Measurements from ENCODE around the gene SPX.

SPX gene

DNA sequence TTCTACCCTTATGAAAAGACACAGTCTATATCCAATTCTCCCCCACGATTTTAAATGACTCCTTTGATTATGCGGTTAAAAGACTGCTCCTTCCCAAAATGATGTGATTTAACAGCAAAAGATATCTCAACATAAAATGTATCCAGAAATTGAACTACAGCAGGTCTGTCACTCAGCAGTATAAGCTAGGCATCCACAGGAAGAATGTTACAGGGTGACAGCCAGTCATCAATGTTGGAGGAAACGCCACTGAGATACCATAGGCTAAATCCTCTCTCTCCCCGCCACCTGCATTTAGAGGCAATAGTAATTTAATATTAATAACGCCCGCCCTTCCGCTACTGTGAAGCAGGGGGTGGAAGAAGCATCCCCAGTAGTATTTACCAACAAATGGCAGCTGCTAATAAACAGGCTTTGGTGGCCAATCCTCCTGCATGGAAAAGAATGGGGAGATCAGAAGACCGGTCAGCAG, 25.3 kb upstream of the SPX start:
- Histone ChIP-seq H3K4me1 (ENCODE audit: low read length) (peaks cover 30% of the 10 kb centered on the region), H3K36me3 (replicated peaks; ENCODE audit: insufficient read depth, low read length) (peaks cover 2% of the 10 kb centered on the region; the same call in 1 of the 2 replicates), H3F3A (ENCODE audit: insufficient read depth, low read length) (peaks cover 7% of the 10 kb centered on the region; the same call in 1 of the 2 replicates), H3K79me2 (ENCODE audit: low read length) (peaks cover 75% of the 10 kb centered on the region), H3K9me2 (replicated peaks; ENCODE audit: insufficient read depth, low read length) (no peaks in the 10 kb centered on the region), H2AFZ (ENCODE audit: low read length) (peak overlapping the region; percentile 98), H3K27ac (ENCODE audit: low read length) (peak overlapping the region; percentile 69; the same call in 1 of the 2 replicates), H3K4me3 (ENCODE audit: low read length) (peak overlapping the region; percentile 97), H3K4me2 (ENCODE audit: low read depth, low read length) (peak overlapping the region; percentile 74), H3K27me3 (replicated peaks; ENCODE audit: insufficient read depth, low read length) (no peaks in the 10 kb centered on the region), H4K20me1 (ENCODE audit: insufficient read depth, low read length) (no peaks in the 10 kb centered on the region), H3K9me3 (replicated peaks; ENCODE audit: insufficient read depth, low read length) (no peaks in the 10 kb centered on the region), H3K9ac (ENCODE audit: low read length) (peak overlapping the region; percentile 98)
- TF ChIP-seq EZH2phosphoT487 (IDR thresholded peaks at IDR 0.05; ENCODE audit: low read length) = no peak
- TF ChIP-seq, protein P1, sequence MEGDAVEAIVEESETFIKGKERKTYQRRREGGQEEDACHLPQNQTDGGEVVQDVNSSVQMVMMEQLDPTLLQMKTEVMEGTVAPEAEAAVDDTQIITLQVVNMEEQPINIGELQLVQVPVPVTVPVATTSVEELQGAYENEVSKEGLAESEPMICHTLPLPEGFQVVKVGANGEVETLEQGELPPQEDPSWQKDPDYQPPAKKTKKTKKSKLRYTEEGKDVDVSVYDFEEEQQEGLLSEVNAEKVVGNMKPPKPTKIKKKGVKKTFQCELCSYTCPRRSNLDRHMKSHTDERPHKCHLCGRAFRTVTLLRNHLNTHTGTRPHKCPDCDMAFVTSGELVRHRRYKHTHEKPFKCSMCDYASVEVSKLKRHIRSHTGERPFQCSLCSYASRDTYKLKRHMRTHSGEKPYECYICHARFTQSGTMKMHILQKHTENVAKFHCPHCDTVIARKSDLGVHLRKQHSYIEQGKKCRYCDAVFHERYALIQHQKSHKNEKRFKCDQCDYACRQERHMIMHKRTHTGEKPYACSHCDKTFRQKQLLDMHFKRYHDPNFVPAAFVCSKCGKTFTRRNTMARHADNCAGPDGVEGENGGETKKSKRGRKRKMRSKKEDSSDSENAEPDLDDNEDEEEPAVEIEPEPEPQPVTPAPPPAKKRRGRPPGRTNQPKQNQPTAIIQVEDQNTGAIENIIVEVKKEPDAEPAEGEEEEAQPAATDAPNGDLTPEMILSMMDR (IDR thresholded peaks at IDR 0.05; ENCODE audit: low read length) = no peak
- no peak for TF ChIP-seq EZH2 (optimal IDR thresholded peaks at IDR 0.05; ENCODE audit: low read depth, low read length)
- DNase-seq = no peak

DNA sequence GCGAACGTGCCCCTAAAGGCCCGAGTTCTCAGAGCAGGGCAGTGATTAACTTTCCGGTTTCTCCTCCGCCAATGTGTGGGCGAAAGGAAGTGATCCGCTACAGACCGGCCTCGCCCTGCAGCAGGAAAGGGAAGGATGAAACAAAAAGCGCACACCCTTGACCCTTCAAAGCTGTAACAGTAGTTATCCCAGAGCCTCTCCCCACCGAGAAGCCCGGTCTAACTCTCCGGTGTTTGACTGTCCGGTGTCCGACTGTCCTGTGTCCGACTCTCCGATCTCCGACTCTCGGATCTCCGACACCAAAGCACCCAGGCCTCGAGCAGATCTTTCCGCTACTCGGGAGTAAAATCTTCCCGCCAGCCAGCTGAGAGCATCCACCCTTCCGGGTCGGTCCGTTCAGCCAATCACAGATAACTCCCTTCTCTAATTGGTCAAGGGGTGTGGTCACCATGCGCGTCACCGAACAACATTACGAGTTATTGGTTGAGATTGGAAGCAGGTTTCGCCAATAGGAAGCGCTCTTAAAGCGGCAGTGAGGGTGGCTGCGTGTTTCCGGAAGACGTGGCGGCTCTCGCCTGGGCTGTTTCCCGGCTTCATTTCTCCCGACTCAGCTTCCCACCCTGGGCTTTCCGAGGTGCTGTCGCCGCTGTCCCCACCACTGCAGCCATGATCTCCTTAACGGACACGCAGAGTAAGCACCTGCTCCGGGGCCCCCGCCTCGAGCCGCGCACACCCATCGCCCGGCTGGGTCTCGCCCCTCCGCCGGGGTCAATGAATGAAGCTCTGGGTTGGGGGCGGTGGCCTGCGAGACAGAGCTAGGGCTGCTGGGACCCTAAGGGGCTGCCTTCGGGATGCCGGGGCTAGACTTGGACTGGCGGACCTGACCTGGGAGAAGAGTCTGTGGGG, 24.6 kb upstream of the SPX start, which contains the start of the genes GOLT1B and RECQL:
Gene GOLT1B (plus strand): TSS at position 532 of the 906 bp plus-strand sequence. CDS start 135 bp downstream, at position 667.
Gene RECQL (minus strand): TSS at position 378 of the 906 bp plus-strand sequence. CDS start 2,065 bp downstream, outside the sequence.
- no peaks in the 10 kb centered on the region for H3K9me3 ChIP-seq (replicated peaks; ENCODE audit: insufficient read depth, low read length)
- H3K9me2 ChIP-seq (replicated peaks; ENCODE audit: insufficient read depth, low read length) = no peaks in the 10 kb centered on the region
- no peaks in the 10 kb centered on the region for H3K36me3 ChIP-seq (replicated peaks; ENCODE audit: insufficient read depth, low read length)
- DNase-seq = peak; percentile 98
- peak within 1 kb of the TSS; percentile 98 for H2AFZ ChIP-seq (ENCODE audit: low read length)
- no peak for TF ChIP-seq EZH2phosphoT487 (IDR thresholded peaks at IDR 0.05; ENCODE audit: low read length)
- TF ChIP-seq, protein P1 (IDR thresholded peaks at IDR 0.05; ENCODE audit: low read length) = no peak
- TF ChIP-seq EZH2 (optimal IDR thresholded peaks at IDR 0.05; ENCODE audit: low read depth, low read length) = no peak
- peak within 1 kb of the TSS; percentile 98 for H3K9ac ChIP-seq (ENCODE audit: low read length)
- no peaks in the 10 kb centered on the region for H3K27me3 ChIP-seq (replicated peaks; ENCODE audit: insufficient read depth, low read length)
- H3K4me2 ChIP-seq (ENCODE audit: low read depth, low read length) = peak within 1 kb of the TSS; percentile 96
- H3K27ac ChIP-seq (ENCODE audit: low read length) = peak within 1 kb of the TSS; percentile 69
- no peaks in the 10 kb centered on the region for H4K20me1 ChIP-seq (ENCODE audit: insufficient read depth, low read length)
- peaks cover 7% of the 10 kb centered on the region; the same call in 1 of the 2 replicates for H3F3A ChIP-seq (ENCODE audit: insufficient read depth, low read length)
- peaks cover 82% of the 10 kb centered on the region for H3K79me2 ChIP-seq (ENCODE audit: low read length)
- peak within 1 kb of the TSS; percentile 97 for H3K4me3 ChIP-seq (ENCODE audit: low read length)
- H3K4me1 ChIP-seq (ENCODE audit: low read length) = peaks cover 30% of the 10 kb centered on the region

DNA sequence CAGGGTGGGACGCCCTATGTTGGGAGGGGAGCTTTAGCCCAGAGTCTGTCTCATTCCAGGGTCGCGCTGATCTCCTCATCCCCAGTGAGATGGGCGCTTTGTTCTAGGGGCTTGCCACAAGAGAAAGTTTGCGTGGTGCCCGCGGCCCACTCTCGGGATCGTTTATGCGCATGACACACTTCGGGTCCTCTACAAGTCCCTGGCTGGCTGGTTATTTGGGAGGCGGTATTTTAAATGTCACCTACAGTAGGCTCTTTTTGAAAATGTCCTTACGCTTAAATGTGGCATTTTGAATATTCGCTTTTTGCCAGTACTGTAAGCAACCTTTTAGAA, 24.0 kb upstream of the SPX start:
- Histone ChIP-seq H3K9me2 (replicated peaks; ENCODE audit: insufficient read depth, low read length) (no peaks in the 10 kb centered on the region), H3K79me2 (ENCODE audit: low read length) (peaks cover 87% of the 10 kb centered on the region), H2AFZ (ENCODE audit: low read length) (peak overlapping the region; percentile 98), H4K20me1 (ENCODE audit: insufficient read depth, low read length) (no peaks in the 10 kb centered on the region), H3K4me3 (ENCODE audit: low read length) (peak overlapping the region; percentile 97), H3K36me3 (replicated peaks; ENCODE audit: insufficient read depth, low read length) (no peaks in the 10 kb centered on the region; the same call in 1 of the 2 replicates), H3K27me3 (replicated peaks; ENCODE audit: insufficient read depth, low read length) (no peaks in the 10 kb centered on the region), H3F3A (ENCODE audit: insufficient read depth, low read length) (peaks cover 7% of the 10 kb centered on the region; the same call in 1 of the 2 replicates), H3K4me2 (ENCODE audit: low read depth, low read length) (peak overlapping the region; percentile 96), H3K9ac (ENCODE audit: low read length) (peak overlapping the region; percentile 98), H3K4me1 (ENCODE audit: low read length) (peaks cover 30% of the 10 kb centered on the region), H3K9me3 (replicated peaks; ENCODE audit: insufficient read depth, low read length) (no peaks in the 10 kb centered on the region), H3K27ac (ENCODE audit: low read length) (peak overlapping the region; percentile 69; the same call in 1 of the 2 replicates)
- peak; percentile 30 for DNase-seq
- no peak for TF ChIP-seq EZH2 (optimal IDR thresholded peaks at IDR 0.05; ENCODE audit: low read depth, low read length)
- TF ChIP-seq EZH2phosphoT487 (IDR thresholded peaks at IDR 0.05; ENCODE audit: low read length) = no peak
- TF ChIP-seq, protein P1 (IDR thresholded peaks at IDR 0.05; ENCODE audit: low read length) = no peak
